A204.1 (cell line): ENCODE measurements around the gene SPARC.

ENCODE experiments used
- FAIRE-seq: peaks from 2 replicates; lab custom pipeline; 2012; peaks lifted over from hg19 to GRCh38; lab: Jason Lieb, UNC

Gene SPARC

GRCh38 chr5:151659001-151659754, 27.5 kb downstream of the SPARC start:
- FAIRE-seq = no peak

GRCh38 chr5:151657114-151657513, 29.6 kb downstream of the SPARC start:
- no peak for FAIRE-seq

GRCh38 chr5:151656311-151656710, 30.4 kb downstream of the SPARC start:
- no peak for FAIRE-seq

DNA sequence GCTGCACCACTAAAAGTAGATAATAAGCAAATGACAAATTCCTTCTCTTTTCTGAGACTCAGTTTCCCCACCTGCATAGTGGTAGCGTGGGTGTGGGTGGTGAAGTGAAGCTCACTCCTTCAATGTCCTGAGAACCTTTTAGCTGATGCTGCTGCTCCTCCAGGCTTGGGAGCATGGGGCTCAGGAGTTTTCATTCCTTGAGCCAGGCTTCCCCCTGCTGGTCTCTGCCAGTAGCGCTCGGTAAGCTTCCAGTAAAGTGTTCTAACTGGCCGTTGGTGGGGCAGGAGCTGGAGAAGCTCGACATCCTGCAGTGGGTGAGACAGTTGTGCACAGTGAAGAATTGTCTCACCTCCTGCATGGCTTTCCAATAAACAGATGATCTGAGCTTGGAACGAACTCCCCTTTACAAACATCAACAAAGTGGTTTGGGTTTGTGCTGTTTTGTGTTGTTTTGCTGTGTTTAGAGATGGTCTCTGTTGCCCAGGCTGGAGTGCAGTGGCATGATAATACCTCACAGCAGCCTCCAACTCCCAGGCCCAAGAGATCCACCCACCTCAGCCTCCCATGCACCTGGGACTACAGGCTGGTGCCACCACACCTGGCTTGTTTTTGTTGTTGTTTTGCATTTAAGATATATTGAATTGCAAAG, 34.6 kb downstream of the SPARC start:
- no peak for FAIRE-seq

GRCh38 chr5:151648988-151649387, 37.7 kb downstream of the SPARC start:
- no peak for FAIRE-seq

DNA sequence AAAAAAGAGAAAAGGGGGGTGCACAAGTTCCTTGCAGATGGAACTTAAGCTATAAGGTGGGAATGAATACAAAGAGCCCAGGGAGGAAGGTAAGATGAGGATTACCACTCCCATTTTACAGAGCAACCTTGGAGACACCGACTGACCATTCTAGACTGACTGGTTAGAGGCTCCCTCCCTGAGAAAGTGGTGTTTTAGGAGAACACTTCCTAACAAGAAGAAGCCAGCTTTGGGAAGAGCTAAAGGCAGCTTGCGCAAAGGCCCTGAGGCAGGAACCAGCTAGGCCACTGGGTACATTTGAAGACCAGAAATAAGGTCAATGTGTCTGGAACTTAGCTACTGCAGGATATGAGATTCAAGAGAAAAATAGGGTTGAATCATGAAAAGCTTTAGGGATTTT, 38.6 kb downstream of the SPARC start:
- no peak for FAIRE-seq

- FAIRE-seq = no peak
Measured at GRCh38 chr5:151647320-151647861, 39.3 kb downstream of the SPARC start.

- FAIRE-seq = no peak
Measured at GRCh38 chr5:151646334-151646733, 40.4 kb downstream of the SPARC start.

- FAIRE-seq = no peak
Measured at GRCh38 chr5:151643388-151643787, 43.3 kb downstream of the SPARC start.

DNA sequence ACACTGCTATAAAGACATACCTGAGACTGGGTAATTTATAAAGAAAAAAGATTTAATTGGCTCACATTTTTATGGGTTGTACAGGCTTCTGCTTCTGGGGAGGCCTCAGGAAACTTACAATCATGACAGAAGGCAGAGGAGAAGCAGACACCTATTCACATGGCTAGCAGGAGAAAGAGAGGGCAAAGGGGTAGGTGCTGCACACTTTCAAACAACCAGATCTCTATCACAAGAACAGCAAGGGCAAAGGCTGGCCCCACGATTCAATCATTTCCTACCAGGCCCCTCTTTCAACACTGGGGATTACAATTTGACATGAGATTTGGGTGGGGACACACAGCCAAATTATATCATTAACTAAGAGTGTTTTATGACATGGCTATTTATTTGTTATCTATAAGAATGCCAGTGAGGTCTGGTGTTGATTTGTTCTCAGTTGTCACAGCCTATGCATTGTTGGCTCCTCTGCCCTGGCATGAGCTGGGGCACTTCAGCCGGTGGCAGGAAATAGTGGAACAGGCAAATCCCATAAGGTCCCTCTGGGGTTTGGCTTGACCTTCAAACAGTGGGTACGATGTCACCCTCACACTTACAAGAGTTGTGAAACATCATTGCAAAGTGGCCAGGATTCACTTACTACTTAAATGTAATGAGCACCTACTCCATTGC, 44.1 kb downstream of the SPARC start:
- FAIRE-seq = no peak

DNA sequence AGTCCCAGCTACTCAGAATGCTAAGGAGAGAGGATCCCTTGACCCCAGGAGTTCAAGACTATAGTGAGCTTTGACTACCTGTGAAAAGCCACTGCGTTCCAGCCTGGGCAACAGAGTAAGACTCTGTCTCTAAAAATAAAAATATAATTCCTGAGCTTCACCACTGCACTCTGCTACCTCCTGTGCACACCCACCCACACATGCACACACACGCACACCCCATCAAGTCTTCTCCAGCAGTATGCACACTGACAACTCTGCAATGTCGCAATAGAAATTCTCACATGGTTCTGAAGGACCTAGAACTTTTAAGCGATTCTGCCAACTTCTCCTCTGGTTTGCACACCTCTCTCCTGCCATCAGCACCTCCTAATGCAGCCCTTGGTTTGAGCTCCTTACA, 48.1 kb downstream of the SPARC start:
- FAIRE-seq = no peak

DNA sequence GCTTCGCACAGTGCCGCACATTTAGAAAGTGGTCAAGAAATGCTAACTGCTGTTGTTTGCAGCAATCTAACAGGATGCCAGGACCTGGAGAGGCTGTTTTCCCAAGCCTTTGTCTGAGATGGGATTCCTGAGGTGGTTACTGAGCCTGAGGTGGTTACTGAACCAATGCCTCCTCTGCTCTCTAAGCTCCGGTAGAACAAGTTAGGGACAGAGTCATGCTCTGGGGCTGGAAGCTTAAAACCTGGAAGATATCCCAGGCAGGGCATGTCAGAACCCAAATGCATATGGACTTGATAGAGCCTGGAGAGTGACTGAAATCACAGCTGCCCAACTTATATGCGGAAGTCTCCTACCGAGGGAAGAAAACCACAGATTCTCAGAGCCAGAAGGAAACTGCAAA, 49.0 kb downstream of the SPARC start:
- FAIRE-seq = no peak

DNA sequence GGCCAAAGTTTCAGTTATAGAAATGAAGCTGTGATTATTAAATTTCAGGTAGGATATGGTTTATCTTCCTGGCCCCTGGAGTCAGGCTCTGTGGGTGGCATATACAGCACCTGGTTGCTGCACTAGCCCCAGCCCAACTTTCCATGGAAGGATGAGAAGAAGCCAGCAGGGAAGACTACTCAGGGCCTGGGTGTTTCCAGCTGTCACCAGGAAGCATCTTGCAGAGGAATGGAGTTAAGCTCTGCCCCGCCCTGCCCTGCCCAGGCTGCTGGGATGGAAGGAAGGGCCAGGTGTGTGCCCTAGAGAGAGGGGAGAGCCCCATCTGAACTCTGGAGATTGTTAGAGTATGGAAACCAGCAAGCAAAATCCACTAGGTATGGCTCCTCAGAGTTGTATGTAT, 52.8 kb downstream of the SPARC start:
- no peak for FAIRE-seq

DNA sequence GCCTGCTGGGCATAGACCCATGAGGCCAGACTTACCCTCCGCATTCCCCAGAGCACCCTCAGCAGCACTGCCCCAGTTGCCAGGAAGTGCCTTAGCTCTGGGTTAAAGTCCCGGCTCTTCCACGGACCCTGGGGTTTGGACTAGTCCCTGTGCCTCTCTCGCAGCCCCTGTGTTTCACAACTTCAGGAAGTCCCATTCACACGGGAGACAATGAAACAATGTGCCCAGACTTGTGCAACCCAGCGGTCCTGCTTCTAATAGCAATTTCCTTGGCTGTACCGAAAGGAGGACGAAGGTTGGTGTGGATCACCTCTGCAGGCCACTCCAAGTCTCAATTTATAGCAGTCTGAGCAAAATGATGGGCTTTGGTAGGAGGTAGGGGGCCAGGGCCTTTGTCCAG, 53.8 kb downstream of the SPARC start:
- FAIRE-seq = no peak

DNA sequence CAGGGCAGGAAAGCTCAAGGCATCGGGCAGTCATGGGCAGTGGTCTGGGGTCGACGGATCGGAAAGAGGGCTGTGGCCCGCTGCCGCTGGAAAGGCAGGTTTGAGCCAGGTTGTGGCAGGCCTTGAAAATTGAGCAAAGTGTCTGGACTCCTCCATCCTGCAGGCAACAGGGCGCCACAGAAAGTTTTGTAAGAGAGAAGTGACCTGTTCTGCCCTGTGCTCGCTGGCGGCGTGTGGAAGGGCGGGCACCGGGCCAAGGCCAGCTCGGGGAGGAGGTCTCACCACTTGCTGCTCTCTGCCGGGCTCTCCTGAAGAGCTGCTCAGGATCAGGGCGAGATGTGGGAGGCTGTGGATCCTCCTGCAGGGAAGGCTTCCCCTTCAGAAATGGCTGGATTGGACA, 54.2 kb downstream of the SPARC start:
- no peak for FAIRE-seq

GRCh38 chr5:151631941-151632340, 54.8 kb downstream of the SPARC start:
- no peak for FAIRE-seq

DNA sequence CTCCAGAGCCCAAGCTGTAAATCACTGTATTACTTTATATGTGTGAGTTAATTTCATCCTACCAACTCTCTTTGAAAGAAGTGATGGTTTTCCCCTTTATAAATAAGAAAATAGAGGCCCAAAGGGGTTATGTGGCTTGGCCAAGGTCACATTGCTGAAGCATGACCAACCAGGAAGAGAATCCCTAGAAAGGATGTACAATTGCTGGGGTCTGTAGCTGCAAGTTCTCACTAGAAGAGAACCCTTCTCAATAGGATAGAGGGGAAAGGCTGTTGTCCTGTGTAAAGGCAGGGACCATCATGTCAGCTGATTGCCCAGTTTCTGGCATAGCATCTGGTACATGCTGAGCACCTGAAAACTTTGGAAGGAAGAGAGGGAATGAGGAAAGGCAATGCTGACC, 56.6 kb downstream of the SPARC start:
- FAIRE-seq = no peak

DNA sequence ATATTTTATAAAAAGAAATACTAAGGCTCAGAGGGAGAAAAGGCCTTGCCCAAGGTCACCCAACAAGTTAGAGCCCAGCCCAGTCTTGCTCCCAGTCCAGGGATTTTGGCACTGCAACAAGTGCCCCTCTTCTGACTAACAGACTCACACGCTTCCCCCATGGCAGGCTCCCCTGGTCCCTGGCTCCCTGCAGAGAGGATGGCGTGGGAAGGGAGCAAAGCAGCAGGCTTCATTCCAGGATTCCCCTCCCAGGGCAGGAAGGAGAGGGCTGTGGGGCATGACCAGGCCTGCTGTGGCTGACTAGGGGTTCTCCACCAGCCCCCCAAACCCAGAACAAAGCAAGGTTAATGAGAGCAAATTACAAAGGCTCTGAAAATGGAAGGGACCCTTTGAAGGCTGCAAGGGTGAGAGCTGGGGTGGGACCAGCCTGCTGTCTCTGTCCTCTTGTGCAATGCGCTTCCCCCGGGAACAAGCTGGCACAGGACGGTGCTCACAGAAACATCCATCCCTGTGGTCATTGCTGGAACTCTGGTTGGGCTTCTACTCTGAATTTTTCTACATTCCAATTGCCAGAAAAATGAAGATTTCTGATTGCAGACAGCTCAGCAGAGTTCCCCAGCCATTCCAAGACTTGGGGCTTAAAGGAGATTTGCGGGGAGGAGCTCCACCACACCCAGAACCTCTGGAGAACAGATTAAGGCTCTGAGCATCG, 58.4 kb downstream of the SPARC start:
- FAIRE-seq = no peak

- FAIRE-seq = no peak
Measured at GRCh38 chr5:151627650-151628049, 59.1 kb downstream of the SPARC start.

- no peak for FAIRE-seq
Measured at GRCh38 chr5:151625285-151625684, 61.4 kb downstream of the SPARC start.

- FAIRE-seq = no peak
Measured at GRCh38 chr5:151624476-151624875, 62.2 kb downstream of the SPARC start.

- FAIRE-seq = no peak
Measured at GRCh38 chr5:151622367-151623088, 64.2 kb downstream of the SPARC start.
